HG02943 (cell line): ENCODE measurements around the gene EFHD2.
"Not testable (repeated sequence)": the region's sequence is repeated elsewhere in the genome, so short reads cannot be mapped to it uniquely, and the experiment has no call there.

Experiments
- ATAC-seq: cut with Tn5 transposase; IDR thresholded peaks from one replicate; pipeline ENCODE4 v1.9.1; 2021; ENCODE audit warnings: mild to moderate bottlenecking, low read depth, moderate library complexity; ENCODE audit not compliant: unreplicated experiment

EFHD2 gene

DNA sequence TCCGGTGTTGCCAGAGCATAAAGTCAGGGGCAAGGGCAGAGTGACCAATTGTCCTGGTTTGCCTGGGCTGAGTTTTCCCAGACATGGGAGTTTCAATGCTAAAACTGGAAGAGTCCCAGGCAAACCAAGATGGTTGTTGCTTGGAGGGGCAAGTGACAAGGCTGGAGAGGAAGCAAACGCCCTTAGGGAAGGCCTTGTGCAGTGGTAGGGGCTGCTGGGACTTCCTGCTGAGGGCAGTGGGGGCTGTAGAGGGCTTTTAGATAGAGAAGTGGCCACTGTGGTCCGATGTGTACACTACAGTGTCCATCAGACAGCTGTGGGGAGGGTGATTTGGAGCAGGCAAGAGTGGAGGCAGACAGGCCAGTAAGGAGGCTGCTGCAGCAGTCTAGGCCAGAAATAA, 39.9 kb downstream of the EFHD2 start:
- ATAC-seq: no peak

DNA sequence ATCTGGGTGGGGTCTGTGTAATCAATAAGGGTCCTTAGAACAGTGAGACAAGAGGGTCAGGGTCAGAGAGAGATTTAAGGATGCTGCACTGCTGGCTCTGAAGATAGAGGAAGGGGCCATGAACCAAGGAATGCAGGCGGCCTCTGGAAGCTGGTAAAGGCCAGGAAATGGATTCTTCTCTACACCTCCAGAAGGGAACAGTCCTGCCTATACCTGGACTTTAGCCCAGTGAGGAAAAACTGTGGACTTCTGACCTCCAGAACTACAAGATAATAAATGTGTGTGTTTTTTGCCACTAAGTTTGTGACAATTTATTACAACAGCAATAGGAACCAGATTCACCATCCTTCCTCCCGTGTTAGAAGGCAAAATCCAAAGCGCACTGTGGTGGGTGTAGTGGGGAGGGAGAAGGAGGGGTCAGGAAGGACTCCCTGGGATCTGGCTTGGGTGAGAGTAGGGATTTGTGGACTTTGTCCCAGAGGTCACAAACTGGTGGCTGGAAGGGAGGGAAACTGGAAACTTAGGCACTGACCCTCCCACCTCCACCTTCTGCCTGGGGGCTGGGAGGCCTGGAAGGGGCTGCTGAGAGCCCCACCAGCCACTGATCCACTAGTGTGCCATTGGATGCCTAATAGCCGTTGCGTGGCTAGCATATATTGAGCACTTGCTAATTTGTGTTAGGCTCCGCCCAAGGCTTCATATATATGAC, 41.5 kb downstream of the EFHD2 start:
- no peak for ATAC-seq

DNA sequence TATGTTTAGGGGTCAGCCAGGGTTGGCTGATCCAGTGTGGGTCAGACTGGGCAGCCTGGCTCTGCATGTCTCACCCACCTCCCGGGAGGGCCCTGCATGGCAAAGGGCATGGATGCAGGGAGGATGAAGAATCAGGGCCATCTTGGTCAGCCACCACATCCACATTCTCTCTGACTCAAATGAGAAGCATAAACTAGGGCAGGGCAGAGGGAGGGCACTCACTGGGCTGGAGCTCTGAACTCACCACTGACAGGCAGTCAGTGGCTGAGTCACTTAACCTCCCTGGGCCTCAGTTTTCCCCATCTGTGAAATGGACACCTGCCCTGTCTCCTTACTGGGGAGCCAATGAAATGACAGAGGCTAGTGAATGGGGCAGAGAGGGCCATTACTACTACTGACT, 42.5 kb downstream of the EFHD2 start:
- ATAC-seq: no peak

DNA sequence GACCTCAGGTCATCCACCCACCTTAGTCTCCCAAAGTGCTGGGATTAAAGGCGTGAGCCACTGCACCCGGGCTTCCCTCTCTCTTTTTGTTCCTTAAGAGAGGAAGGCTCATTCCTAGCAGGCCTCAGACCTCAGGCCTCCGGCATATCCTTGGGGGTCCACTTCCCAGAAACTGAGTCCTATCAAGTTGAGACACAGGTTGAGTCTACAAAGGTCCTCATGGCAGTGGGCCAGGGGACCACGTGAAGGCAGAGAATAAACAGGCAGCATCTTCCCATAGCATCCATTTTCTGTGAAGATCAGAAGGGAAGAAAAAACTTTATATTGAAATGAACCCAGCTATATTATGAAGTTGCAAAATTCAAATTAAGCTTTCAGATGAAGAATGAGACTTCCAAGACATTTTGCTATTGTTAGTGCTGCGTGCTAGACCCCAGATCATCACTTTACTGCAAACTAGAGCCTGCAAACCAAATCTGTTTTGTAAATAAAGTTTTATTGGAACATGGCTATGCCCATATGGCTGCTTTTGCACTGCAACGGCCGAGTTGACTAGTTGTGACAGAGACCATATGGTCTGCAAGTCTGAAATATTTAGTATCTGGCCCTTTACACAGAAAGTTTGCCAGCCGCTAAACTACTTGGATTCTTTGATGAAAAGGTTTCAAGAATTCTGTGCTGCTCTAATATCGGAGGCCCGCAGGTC, 43.3 kb downstream of the EFHD2 start:
- ATAC-seq: no peak

DNA sequence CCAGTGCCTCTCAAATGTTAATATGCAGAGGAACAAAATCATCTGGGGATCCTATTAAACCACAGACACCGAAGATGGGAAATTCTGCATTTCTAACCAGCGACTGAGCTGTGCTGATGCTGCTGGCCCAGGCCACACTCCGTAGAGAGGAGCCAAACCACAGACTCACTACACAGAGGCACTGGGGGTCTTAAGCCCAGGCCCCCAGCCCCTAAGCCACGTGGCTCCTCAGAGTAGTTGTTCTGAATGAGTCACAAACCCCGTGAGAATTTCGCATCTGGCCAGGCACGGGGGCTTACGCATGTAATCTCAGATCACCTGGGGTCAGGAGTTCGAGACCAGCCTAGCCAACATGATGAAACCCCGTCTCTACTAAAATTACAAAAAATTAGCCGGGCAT, 44.0 kb downstream of the EFHD2 start:
- ATAC-seq: no peak

DNA sequence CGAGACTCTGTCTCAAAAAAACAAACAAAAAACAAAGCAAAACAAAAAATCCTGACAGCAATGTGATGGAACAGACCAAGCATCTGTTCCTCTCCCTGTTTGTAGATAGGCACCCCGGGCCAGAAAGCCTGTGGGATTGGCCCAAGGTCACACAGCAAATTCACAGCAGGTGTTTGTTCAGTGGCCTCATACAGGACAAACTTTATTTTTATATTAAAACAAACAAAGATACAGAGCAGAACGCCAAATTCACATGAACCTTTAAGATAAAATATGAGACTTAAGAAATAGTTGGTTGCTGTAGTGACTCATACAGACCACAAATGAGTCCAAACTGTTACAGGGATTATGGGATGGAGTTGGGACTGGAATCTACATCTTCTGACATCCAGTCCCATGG, 44.6 kb downstream of the EFHD2 start:
- no peak for ATAC-seq

DNA sequence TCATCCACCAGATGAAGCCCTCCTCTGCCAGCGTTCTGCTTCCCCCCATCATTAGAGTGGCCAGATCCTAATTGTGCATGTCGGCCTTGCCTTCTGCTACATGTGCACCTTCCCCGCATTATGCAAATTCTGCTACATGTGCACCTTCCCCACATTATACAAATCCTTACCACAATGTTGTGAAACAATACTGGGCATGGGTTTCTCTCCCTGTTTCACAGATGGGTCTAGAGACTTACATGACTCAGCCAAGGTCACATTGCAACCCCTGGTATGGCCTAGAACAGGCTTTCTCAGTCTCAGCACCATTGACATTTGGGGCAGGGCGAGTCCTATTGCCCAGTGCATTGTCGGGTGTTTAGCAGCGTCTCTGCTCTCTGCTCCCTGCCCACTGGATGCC, 45.8 kb downstream of the EFHD2 start:
- ATAC-seq: no peak

DNA sequence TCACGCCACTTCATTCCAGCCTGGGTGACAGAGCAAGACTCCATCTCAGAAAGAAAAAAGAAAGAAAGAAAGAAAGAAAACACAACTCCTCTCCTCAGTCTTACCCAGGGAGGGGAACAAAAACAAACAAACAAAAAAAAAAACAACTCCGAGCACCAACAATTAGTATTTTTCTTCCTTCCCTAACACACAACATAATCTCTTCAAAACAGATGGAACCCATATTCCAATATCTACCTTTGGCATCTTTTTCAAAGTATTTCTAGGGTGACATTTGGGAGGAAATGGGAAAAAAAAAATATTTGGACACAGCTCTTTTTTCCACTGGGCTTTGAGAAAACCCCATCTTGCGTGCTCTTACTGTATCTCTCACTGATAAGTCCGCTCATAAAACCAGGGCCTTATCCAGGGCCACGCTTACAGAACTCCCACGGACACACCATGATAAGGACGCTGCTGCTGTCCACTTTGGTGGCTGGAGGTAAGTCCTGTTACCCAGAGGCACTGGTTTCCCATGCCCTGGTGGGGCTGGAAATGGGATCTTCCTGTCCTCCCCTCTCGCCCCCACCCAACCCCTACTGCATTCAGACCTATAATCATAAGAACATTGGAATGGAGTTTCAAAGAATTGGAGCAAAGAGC, 46.7 kb downstream of the EFHD2 start, which contains the start of gene CELA2A:
Gene CELA2A (plus strand): TSS at position 420 of the 642 bp plus-strand sequence. CDS start 22 bp downstream, at position 442.
- no peak for ATAC-seq

DNA sequence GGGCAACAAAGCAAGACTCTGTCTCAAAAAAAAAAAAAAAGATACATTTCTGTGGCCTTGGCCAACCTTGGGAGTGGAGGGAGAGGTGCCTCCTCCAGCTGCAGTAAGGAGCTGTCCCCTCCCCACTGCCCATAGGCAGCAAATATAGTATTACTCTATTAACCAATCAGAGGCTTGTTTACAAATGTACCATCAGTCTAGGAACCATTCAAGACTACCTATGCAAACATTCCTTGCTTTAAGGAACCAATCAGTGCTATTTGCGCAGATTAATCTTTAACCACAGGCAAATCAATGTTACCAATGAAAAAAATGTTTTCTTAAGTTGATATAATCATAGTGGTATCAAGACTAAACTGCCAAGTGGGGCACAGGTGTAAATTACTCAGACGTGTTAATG, 47.9 kb downstream of the EFHD2 start:
- no peak for ATAC-seq

DNA sequence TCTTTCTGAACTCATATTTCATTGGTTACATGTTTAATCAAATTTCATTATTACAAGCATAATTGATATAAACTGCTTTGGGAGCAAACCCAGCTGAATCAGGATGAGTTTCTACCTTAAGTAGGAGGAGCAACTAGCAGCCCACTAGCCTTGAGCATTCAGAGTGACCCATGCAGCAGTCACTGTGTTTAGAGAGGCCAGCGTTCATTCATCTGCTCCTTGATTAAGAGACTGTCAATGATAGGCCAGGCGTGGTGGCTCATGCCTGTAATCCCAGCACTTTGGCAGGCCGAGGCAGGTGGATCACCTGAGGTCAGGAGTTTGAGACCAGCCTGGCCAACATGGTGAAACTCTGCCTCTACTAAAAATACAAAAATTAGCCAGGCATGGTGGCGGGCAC, 48.7 kb downstream of the EFHD2 start:
- ATAC-seq: not testable (repeated sequence)

DNA sequence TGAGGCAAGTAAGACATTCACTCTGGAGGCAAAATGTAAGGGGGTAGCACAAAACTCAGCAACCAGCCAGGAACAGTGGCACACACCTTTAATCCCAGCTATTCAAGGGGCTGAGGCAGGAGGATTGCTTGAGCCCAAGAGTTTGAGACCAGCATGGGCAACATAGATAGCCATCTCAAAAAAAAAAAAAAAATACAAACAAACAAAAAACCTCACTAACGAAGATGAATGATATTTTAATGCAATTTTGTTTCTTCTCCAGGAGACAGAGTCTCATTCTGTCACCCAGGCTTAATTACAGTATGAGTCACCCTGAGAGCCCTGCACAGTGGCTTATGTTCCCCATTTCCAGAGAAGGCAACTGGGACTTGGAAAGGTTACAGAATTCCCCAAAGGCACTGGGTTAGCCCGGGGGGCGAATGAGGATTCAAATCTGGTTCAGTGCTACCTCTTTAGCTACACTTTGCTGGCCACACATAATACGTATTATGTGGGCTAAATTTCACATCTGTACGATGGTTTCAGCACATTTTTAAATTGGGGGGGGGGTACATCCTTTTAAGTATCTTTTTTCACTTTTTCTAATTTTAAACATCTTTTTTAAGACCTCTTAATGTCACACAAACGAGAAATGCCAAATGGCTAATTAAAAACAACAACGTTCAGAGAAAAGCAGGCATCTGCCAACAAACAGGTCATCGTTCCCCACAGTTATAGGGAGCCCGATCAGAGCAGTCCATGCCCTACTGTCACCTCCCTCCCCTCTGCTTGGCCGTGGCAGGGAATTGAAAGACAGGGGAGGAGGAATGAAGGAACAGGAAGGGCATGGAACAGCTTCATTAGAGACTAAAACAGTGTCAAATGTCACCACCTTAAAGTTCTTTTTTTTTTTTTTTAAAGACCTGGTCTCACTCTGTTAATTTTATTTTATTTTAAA, 50.4 kb downstream of the EFHD2 start:
- ATAC-seq: no peak

DNA sequence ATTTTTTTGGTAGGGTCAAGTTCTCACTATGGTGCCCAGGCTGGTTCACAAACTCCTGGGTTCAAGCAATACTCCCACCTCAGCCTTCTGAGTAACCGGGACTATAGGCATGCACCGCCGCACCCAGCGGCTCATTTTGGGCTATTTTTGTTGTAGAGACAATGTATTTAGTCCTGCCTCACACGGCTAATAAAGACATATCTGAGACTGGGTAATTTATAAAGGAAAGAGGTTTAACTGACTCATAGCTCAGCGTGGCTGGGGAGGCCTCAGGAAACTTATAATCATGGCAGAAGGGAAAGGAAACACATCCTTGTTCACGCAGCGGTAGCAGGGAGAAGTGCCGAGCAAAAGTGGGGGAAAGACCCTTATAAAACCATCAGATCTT, 51.0 kb downstream of the EFHD2 start:
- ATAC-seq: no peak

DNA sequence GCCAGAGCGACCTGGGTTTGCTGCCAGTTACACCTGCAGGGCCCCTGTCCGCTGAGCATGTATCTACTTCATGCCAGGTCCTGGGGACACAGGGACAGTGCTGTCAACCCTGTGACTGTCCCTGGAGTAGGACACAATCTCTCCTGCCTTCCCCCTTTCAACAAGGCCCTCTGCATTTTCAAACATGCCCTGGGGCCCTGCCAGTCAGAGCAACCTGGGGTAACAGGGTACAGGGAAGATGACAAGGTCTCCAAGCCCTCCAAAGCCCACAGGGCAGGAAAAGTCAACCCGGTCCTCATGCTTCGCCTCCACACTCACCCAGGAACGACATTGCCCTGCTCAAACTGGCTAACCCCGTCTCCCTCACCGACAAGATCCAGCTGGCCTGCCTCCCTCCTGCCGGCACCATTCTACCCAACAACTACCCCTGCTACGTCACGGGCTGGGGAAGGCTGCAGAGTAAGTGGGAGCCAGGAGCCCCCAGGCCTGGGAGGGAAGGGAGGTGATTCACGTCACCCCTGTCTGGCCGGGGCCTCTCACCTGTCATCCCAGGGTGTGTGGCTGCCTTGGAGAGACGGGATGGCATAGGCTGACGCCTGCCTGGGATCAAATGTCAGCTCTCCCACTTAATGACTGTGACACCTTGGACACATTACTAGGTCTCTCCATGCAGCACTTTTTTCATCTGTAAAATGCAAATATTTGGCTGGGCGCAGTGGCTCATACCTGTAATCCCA, 53.5 kb downstream of the EFHD2 start:
- ATAC-seq: not testable (repeated sequence)

DNA sequence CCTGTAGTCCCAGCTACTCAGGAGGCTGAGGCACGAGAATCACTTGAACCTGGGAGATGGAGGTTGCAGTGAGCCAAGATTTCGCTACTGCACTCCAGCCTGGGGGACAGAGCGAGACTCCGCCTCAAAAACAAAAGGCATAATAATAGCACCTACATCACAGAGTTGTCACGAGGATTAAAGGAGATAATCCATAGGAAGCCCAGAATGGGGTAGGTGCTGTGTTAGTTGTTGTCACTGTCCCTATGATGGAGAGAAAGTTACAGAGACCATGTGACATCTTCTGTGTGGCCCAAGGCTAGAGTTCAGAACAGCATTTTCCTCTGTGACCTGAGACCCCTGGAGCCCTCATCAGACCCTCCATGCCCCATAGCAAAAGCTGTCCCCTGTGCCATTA, 54.2 kb downstream of the EFHD2 start:
- not testable (repeated sequence) for ATAC-seq

DNA sequence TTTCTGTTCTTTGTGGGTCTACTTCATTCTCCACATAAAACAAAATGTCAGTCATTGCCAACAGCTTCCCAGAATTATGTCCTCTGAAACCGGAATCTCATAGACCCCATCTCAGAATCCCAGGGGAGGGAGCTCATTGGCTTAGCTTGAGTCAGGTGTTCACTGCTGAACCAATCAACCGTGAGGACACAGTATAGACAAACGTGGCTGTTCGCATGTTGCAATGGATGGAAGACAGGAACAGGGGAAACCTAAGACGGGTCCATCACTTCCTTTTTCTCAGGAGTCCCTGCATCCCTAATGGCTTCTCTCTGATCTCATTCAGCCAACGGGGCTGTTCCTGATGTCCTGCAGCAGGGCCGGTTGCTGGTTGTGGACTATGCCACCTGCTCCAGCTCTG, 56.0 kb downstream of the EFHD2 start:
- no peak for ATAC-seq

DNA sequence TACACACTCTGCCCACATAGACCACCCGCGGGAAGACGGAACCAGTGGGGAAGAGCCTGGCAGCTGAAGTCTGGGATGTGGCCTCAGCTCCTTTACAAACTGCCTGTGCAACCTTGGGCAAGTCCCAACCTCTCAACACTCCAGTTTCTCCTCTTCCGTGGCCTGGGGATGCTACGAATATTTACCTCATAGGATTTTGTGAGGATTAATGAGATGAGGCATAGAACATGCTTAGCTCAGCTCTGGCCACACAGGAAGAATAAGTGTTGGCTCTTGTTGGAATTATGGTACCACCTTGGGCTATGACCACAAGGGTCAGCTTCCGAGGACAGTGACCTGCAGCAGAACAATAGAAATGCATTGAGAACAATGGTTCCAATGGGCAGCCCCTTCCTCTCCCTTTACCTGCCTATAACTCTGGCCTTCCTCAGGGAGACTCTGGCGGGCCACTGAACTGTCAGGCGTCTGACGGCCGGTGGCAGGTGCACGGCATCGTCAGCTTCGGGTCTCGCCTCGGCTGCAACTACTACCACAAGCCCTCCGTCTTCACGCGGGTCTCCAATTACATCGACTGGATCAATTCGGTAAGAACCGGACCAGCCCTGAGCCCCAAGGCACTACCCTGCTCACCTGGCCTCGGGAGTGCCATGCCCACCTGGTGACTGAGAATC, 57.4 kb downstream of the EFHD2 start:
- not testable (repeated sequence) for ATAC-seq

DNA sequence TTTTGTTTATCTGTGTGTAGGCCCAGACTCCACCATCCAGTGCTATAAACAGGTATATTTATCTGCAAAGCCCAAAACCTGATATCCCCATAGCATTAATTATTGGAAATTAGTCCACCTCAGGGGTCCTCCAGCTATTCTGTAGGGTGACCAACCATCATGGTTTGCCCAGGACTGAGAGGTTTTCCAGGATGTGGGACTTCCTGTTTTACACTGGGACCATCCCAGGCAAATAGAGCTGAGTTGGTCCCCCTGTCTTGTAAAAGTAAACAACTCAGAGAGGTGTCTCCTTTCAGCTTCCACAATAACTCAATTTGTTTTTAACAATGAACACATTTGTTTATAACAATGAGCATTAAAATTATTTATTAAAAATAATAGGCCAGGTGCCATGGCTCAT, 58.5 kb downstream of the EFHD2 start:
- no peak for ATAC-seq

DNA sequence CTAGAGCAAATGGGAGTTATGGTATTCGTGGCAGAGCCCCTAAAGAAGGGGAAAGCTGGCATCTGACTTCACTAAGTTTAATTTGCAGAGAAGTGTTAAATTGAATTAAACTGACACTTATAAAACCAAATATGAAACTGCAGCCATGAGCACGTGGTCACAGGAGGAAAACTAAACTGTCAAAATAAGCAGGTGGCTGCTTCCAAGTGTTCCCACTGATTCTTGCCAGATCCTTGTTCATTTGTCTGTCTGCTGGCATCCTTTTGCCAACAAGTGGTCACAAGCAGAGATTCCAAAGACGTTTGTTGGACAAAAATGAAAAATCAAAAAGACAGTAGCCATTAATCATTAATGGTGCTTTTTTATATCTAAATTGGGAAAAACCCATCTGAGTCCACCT, 59.7 kb downstream of the EFHD2 start:
- ATAC-seq: no peak

DNA sequence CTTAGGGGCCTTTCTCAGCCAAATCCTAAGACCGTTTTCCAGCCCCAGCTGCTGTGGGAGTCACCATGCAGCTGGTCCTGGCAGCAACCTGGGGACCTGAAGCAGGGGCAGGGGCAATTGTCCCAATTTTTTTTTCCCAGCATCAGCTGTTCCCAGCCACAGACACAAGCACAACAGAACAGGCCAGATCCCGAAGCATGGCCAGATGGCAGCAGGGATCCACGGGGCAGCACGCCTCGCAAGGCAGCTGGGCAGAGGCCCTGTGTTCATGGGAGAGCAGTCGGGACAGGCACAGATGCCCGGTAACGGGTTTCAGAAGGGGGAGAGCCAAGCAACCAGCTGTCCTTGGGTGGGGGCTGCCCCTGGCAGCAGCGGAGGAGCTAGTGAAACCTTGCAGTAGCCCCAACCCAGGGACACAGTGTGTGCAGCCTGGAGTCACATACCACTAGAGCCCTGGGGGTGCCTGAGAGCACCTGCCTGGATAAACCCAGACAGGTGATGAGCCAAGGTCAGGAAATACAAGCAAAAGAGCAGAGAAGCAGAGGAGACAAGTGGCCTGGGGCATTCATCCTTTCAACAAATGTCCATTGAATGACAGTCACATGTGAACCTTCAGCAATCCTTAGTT, 60.2 kb downstream of the EFHD2 start:
- ATAC-seq: not testable (repeated sequence)
